Activated CD4-positive, alpha-beta T cell treated with anti-CD3 and anti-CD28 coated beads, Interleukin-2, amount 10 ng/mL, durations not matched to agents 24 days and 14 days (primary cell): ENCODE measurements around the gene TNFRSF13B. TPM values are rescaled to one million over a fixed set of nuclear protein-coding genes. Genes with fewer than 3 reads are reported as not detected.
"Not testable (repeated sequence)": the region's sequence is repeated elsewhere in the genome, so short reads cannot be mapped to it uniquely, and the experiment has no call there.

Source experiments
- DNase-seq: peaks from one replicate; pipeline ENCODE4 v3.0.0; 2022
- H3K27ac Mint-ChIP-seq: one replicate; pipeline ENCODE4 v1.8.0; 2022; ENCODE audit warnings: mild to moderate bottlenecking, mixed read lengths
- H3K27me3 Mint-ChIP-seq: one replicate; pipeline ENCODE4 v1.8.0; 2022; ENCODE audit warnings: mixed read lengths
- H3K36me3 Mint-ChIP-seq: one replicate; pipeline ENCODE4 v1.8.0; 2022; ENCODE audit warnings: low read depth, mild to moderate bottlenecking, mixed read lengths
- H3K4me1 Mint-ChIP-seq: one replicate; pipeline ENCODE4 v1.8.0; 2021; ENCODE audit warnings: mixed read lengths
- H3K4me3 Mint-ChIP-seq: one replicate; pipeline ENCODE4 v1.8.0; 2022; ENCODE audit warnings: mild to moderate bottlenecking, moderate library complexity, mixed read lengths
- H3K9me3 Mint-ChIP-seq: one replicate; pipeline ENCODE4 v1.8.0; 2021; ENCODE audit warnings: mixed read lengths
- intact Hi-C: fragments of 100-400 bp; cut with micrococcal nuclease; formaldehyde crosslinking; loops from one replicate; pipeline ENCODE4 v1.15.1; 2023
- total RNA-seq: library from RNA; stranded (reverse); gene quantifications from 2 replicates; pipeline ENCODE4 v1.2.3, GENCODE V29; 2022

TNFRSF13B gene
- total RNA-seq, 1 donor from 2014 or later: not detected

DNA sequence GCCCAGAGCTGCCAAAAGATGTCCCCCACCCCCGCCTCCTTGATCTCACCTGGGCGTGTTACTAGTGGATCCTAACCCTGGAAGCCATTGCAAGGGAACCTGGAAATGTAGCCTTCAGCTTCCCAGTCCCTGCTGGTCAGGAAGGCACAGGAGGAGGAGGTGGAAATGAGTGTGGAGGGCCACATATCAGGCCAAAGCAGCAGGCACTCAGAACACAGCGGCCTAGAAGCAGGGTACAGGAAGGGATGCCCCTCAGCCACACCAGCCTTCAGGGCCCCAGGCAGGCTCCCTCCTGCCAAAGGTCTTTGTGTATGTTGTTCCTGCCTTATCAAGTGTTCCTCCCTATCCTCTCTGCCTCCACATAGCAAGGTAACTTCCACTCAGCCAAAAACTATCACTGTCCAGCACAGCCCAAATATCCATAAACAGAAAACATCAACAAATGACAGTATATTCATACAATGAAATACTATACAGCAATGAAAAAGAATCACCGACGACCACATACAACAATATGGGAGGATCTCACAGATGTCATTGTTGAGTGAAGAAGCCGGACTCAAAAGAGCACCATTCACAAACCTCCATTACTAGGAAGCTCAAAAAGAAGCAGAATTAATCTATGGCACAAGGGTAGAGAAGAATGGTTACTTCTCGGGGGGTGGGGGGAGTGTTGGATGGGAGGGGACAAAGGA lies 28.2 kb upstream of the TNFRSF13B start:
- intact Hi-C loops: loop anchor here (2.0 to 5.0 kb wide), 2 partner anchors 237 to 313 kb away; partner anchors contain the start of gene FLCN
- Mint-ChIP-seq H3K27ac (no peak overlapping the region), H3K4me3 (no peak overlapping the region)

DNA sequence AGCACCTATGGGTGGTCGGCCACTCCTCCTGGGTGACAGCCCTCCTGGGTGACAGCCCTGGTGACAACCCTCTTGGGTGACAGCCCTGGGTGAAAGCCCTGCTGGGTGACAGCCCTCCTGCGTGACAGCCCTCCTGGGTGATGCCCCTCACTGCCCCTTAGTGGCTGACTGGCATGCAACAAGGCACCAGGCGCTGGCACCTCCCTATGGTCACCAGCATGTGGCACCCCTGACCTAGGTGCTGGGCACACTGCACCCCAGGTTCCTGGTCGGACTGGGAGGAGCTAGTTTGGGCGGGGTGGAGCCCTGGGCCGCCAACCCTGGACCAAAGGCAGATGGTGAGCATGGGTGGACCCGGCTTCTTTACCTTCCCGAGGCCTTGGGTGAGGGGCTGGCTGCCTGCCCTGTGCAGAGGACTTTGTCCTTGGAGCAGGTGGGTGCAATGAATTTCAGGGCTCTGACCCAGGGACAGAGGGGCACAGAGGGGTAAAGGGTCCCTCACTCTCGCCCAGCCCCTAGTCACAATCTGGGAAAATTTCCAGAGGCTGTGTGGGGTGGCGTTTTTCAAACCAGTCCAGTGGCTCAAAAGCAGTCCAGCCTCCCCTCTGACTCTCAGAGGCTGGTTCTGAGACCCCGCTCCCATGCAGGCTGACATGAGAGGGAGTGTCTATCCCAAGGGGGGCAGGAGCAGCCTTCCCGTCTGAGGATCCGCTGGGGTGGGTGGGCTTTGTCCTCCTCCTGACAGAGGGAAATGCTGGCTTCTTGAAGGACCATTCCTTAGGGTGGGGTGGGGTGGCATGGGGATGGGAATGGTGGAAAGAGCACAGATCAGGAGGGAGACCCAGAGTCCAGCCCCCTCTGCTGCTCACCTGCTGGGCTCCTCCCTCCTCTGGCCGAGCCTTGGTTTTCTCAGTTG lies 25.9 kb upstream of the TNFRSF13B start:
- Mint-ChIP-seq H3K4me1 (no peaks in the 10 kb centered on the region), H3K27me3 (peaks cover 3% of the 10 kb centered on the region), H3K9me3 (no peaks in the 10 kb centered on the region), H3K36me3 (no peaks in the 10 kb centered on the region), H3K4me3 (no peak overlapping the region), H3K27ac (no peak overlapping the region)
- DNase-seq: no peak
- intact Hi-C loops: no loop called here

More for the DNA sequence above, 28.2 kb upstream of the TNFRSF13B start:
- no peak for DNase-seq
- no peaks in the 10 kb centered on the region for H3K9me3 Mint-ChIP-seq
- no peaks in the 10 kb centered on the region for H3K4me1 Mint-ChIP-seq
- no peaks in the 10 kb centered on the region for H3K36me3 Mint-ChIP-seq
- H3K27me3 Mint-ChIP-seq: peaks cover 2% of the 10 kb centered on the region

DNA sequence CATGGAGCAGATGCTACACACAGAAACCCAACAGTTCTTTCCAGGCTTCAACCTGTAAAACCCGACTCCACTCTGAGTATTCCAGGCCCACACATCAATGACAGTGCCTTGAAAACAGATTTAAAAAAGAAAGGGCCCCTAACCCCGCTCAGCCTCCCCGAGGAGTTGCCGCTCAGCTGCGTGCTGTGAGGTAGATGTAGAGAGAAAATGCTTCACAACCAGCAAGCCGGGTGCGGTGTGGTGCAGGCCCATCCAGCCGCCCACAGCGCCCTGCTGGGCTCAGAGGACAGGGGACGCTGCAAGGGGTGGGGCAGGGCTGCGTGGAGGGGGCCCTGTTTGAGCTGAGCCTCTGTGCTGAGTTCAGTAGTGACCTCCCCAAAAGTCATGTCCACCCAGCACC lies 24.8 kb upstream of the TNFRSF13B start:
- intact Hi-C loops, H3K27ac Mint-ChIP-seq, H3K4me1 Mint-ChIP-seq, H3K9me3 Mint-ChIP-seq, H3K4me3 Mint-ChIP-seq, DNase-seq, H3K27me3 Mint-ChIP-seq, H3K36me3 Mint-ChIP-seq: not testable (repeated sequence)

DNA sequence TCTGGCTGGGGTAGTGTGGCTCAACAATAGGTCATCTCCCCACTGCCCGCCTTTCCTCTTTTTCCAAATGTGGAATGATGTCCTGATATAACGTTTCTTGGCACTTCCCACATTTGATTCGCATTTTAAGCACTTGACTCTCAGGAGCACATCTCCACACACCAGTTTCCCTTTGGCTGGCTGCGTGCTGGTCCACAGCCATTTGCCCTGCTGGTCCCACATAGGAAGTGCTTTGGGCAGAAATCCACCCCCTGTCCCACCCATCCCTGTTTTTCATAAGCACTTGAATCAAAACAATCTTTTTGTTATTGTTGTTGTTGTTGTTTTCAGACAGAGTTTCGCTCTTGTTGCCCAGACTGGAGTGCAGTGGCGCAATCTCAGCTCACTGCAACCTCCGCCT lies 24.0 kb upstream of the TNFRSF13B start:
- H3K9me3 Mint-ChIP-seq: no peaks in the 10 kb centered on the region
- intact Hi-C loops: no loop called here
- DNase-seq: no peak
- H3K4me3 Mint-ChIP-seq: no peak overlapping the region
- peaks cover 3% of the 10 kb centered on the region for H3K27me3 Mint-ChIP-seq
- H3K4me1 Mint-ChIP-seq: peaks cover 4% of the 10 kb centered on the region
- no peak overlapping the region for H3K27ac Mint-ChIP-seq
- no peaks in the 10 kb centered on the region for H3K36me3 Mint-ChIP-seq

DNA sequence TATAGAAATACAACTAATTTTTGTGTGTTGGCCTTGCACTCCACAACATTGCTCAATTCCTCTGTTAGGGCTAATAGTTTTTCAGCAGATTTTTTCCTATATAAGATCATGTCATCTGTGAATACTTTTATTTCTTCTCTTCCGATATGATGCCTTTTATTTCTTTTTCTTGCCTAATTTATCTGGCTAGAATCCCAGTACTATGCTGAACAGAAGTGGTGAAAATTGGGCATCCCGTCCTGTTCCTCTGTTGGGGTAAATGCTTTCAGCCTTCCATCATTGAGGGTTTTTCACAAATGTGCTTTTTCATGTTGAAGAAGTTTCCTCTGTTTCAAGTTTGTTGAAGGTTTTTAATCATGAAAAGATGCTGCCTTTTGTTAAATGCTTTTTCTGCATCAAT lies 22.7 kb upstream of the TNFRSF13B start:
- no peaks in the 10 kb centered on the region for H3K9me3 Mint-ChIP-seq
- no peak overlapping the region for H3K27ac Mint-ChIP-seq
- H3K27me3 Mint-ChIP-seq: peaks cover 3% of the 10 kb centered on the region
- peaks cover 16% of the 10 kb centered on the region for H3K4me1 Mint-ChIP-seq
- intact Hi-C loops: no loop called here
- H3K4me3 Mint-ChIP-seq: no peak overlapping the region
- no peaks in the 10 kb centered on the region for H3K36me3 Mint-ChIP-seq
- DNase-seq: no peak

DNA sequence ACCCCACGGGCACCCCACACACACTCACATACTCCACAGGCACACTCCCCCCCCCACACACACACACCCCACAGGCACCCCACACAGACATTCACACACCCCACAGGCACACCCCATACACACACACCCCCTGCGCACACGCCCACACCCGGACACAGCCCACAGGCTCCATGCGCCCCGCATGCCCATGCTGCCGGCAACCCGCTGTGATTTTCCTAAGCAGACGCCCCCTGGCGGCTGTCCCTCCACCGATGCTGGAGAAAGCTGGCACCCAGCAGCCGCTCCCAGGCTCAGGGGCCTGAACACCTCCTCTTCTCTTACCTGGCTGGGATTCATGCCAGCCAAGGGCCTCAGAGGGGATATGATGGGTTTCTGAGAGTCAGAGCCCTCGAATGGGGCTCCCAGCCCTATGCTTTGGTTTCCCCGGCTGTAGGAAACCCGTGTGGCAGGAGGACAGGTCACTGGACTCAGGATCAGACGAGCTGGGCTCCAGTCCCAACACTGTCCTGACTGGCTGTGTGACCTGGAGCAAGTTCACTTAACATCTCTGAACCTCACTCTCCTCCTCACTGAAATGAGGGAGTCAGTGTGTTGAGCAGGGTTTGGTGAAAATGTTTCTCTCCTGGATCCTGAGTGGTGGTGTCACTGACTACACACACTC lies 19.6 kb upstream of the TNFRSF13B start:
- peak; percentile 94 for DNase-seq
- no peaks in the 10 kb centered on the region for H3K36me3 Mint-ChIP-seq
- peaks cover 3% of the 10 kb centered on the region for H3K27me3 Mint-ChIP-seq
- intact Hi-C loops: loop anchor here (1.0 to 2.0 kb wide), 2 partner anchors 69 to 455 kb away; no protein-coding TSS in a partner anchor
- no peaks in the 10 kb centered on the region for H3K9me3 Mint-ChIP-seq
- H3K4me1 Mint-ChIP-seq: peaks cover 34% of the 10 kb centered on the region
- peak overlapping the region; percentile 59 for H3K27ac Mint-ChIP-seq
- H3K4me3 Mint-ChIP-seq: no peak overlapping the region

DNA sequence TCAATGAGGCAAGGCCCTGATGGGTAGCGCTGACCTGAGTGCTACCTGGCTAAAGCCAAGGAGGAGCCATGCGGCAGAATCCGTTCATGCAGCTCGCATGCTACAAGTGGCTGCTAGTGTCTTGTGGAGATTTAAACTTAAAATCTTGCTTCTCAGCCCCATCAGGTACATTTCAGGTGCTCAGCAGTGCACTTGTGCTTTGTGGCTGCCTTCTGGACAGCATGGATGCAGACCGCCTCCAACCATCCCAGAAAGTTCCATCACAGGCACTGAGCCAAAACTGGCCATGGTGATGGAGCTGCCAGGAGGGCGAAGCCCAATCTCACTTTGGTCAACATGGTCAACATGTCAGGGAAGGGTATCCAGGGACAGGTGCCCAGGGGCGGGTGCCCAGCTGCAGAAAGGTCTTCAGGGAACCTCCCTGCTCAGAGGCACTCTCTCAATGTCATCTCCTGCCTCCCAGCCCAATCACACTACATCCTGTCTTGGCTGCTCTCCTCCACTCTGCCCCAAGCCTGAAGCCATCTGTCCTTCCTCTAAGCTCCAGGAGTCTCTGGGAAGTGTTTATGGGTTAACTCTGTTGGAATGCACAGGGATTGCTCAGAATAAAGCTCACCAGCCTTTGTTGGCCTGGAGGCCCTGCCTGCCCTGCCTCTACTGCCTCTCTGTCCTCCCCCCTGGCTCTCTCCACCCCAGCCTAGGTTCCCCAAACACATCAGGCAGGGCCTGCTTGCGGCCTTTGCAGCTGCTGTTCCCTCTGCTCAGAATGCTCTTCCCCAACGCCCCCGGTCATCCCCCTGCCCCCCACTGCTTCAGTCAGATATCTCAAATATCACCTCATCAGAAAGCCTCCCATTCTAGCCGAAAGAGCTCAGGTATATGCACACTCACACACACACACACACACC lies 18.3 kb upstream of the TNFRSF13B start:
- no peaks in the 10 kb centered on the region for H3K36me3 Mint-ChIP-seq
- H3K27me3 Mint-ChIP-seq: peaks cover 3% of the 10 kb centered on the region
- H3K27ac Mint-ChIP-seq: peak overlapping the region; percentile 91

DNA sequence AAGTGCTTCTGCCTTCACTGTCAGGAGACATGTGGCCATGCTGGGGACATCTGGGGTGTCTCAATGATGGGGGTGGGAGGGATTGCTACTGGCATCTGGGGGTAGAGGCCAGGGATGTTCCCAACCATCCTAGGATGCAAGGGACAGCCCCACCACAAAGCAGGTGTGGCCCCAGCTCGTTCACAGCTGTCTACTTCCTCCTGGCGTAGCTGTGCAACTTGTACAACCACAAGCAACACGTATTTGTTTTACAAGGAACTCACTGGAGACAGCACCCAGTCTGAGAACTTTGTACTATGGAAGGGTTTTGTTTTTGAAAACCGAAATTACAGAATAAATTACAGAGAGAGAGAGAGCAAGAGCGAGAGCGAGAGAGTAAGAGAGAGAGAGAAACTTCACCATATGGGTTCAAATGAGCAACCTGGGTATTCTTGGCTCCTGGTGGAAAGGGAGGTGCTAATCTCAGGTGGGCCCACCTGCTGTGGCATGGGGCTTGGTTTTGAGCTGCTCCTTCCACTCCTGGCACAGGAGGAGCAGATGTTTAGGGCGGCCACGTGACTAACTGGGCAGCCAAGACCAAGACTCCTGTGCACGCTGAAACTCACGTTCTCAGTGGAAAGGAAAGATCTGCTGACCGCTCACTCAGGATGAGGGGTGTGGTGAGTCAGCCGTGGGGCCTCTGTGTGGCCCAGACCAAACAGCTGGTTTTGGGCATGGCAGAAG lies 17.5 kb upstream of the TNFRSF13B start:
- peaks cover 36% of the 10 kb centered on the region for H3K4me1 Mint-ChIP-seq
- peaks cover 3% of the 10 kb centered on the region for H3K27me3 Mint-ChIP-seq
- H3K36me3 Mint-ChIP-seq: no peaks in the 10 kb centered on the region
- peak; percentile 80 for DNase-seq
- intact Hi-C loops: no loop called here
- peak overlapping the region; percentile 91 for H3K27ac Mint-ChIP-seq
- H3K9me3 Mint-ChIP-seq: no peaks in the 10 kb centered on the region
- peak overlapping the region; percentile 49 for H3K4me3 Mint-ChIP-seq

More for the DNA sequence above, 18.3 kb upstream of the TNFRSF13B start:
- peaks cover 36% of the 10 kb centered on the region for H3K4me1 Mint-ChIP-seq
- no peaks in the 10 kb centered on the region for H3K9me3 Mint-ChIP-seq
- no peak for DNase-seq
- H3K4me3 Mint-ChIP-seq: peak overlapping the region; percentile 49
- intact Hi-C loops: loop anchor here (2.0 kb wide), 1 partner anchor 453 kb away; no protein-coding TSS in a partner anchor

DNA sequence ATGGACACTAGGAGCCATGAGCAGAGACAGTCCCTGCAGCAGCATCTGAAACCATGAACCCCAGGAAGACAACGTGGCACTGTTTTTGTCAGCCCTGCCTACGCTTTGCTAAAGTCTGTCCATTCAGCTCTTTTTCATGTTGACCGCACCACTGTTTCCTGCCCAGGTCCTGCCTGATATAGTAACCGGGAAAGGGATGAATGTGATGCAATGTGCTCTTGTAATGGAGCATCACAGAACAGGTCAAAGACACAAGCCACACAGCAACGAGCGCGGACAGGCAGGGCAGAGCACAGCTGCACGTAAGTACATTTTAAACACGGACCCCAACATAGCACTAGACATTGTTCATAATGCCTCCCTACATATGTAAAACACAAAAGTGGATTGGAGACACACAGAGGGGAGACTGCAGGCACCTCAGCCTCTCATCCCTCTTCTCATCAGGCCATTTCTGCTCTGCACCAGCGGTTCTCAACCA lies 16.9 kb upstream of the TNFRSF13B start:
- H3K4me3 Mint-ChIP-seq: peak overlapping the region; percentile 49

DNA sequence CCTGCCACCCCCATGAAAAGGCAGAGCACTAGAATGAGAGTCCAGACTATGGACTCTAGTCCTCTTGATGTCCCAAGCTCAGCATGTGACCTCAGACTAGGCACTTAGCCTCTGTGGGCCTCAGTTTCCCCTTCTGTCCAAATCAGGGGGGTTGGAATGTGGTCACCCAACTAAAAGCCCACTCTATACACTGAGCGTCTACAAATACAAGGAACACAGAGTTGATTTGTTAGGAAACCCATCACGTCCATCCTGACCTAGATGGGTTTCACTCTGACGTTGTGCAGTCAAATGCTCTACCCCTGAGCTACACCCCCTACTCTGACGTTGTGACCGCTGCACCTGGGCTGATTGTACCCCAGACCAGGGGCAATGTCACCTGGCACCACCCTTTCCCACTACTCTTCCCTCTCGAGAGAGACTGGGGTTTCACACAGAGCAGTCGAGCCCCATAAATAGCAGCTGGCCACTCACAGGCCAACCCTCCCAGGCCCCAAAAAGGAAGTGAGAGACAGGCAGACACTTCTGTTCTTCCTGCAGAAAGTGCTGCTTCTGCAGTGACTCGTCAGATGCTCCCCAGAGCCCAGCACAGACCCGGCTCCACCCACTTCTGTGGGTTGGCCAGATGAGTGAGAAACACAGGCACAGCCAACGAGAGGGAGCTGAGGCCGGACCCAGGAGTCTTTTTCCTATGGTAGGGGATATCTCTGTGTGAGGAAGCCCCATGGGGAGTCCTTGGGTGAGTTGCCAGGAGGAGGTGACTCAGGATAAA lies 16.1 kb upstream of the TNFRSF13B start:
- Mint-ChIP-seq H3K27me3 (no peaks in the 10 kb centered on the region), H3K27ac (peak overlapping the region; percentile 91), H3K4me3 (peak overlapping the region; percentile 49), H3K36me3 (no peaks in the 10 kb centered on the region), H3K4me1 (peaks cover 36% of the 10 kb centered on the region), H3K9me3 (no peaks in the 10 kb centered on the region)
- DNase-seq: peak; percentile 91
- intact Hi-C loops: no loop called here

More for the DNA sequence above, 16.9 kb upstream of the TNFRSF13B start:
- peak; percentile 72 for DNase-seq
- peaks cover 3% of the 10 kb centered on the region for H3K27me3 Mint-ChIP-seq
- H3K4me1 Mint-ChIP-seq: peaks cover 36% of the 10 kb centered on the region
- H3K27ac Mint-ChIP-seq: peak overlapping the region; percentile 91
- H3K36me3 Mint-ChIP-seq: no peaks in the 10 kb centered on the region
- intact Hi-C loops: no loop called here
- H3K9me3 Mint-ChIP-seq: no peaks in the 10 kb centered on the region

DNA sequence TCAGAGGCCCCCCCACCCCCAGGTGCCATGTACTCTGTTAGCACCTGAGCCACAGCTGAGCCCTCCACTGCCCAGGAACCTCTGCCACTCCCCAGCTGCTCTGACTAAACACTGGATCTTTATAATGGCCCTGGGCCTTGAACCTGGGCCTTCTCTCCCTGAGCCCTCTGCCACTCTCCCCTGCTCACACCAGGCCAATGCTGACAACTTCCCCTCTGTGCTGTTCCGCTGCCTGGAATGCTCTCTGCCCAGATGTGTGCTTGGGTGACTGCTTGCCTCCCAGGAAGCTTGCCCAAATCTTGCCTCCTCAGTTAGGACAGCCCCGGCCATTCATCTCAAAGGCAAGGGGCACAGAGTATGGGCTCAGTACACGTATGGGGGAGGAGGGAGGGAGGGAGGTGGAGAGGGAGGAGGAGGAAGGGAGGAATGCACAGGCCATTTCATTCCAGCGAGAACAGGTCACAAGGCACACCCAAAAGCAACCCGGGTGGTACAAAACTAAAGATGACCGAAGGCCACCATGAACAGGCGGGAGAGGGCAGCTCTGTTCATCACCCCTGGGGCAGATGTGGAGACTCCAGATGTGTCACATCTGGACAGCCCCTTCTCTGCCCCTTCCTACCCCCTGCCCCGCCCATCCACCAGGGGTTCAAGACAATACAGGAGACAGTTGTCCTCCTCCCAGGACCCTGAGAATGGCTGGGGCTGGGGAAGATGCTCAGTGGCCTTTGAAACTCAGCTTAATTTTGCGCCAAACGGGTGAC lies 15.3 kb upstream of the TNFRSF13B start:
- H3K4me3 Mint-ChIP-seq: no peak overlapping the region
- intact Hi-C loops: no loop called here

More for the DNA sequence above, 15.3 kb upstream of the TNFRSF13B start:
- no peak overlapping the region for H3K27ac Mint-ChIP-seq
- H3K36me3 Mint-ChIP-seq: no peaks in the 10 kb centered on the region
- H3K4me1 Mint-ChIP-seq: peaks cover 36% of the 10 kb centered on the region
- no peak for DNase-seq
- no peaks in the 10 kb centered on the region for H3K27me3 Mint-ChIP-seq
- no peaks in the 10 kb centered on the region for H3K9me3 Mint-ChIP-seq
